ACHN (cell line): Measurements from ENCODE around the gene NOTCH1.

Source experiments
- DNase-seq: peaks from one replicate; pipeline ENCODE4 v3.0.0-alpha.2; 2015
- in situ Hi-C: cut with HindIII; loops from 2 replicates; pipeline ENCODE4 v1.10.0; 2017; ENCODE audit warnings: low sequenced_read_pairs, low pct_ligation_motif_present, low pct_unique_long_range_greater_than_20kb

NOTCH1 gene

GRCh38 chr9:136528716-136529341, 17.0 kb downstream of the NOTCH1 start:
- in situ Hi-C loops = no loop called here
- no peak for DNase-seq

DNA sequence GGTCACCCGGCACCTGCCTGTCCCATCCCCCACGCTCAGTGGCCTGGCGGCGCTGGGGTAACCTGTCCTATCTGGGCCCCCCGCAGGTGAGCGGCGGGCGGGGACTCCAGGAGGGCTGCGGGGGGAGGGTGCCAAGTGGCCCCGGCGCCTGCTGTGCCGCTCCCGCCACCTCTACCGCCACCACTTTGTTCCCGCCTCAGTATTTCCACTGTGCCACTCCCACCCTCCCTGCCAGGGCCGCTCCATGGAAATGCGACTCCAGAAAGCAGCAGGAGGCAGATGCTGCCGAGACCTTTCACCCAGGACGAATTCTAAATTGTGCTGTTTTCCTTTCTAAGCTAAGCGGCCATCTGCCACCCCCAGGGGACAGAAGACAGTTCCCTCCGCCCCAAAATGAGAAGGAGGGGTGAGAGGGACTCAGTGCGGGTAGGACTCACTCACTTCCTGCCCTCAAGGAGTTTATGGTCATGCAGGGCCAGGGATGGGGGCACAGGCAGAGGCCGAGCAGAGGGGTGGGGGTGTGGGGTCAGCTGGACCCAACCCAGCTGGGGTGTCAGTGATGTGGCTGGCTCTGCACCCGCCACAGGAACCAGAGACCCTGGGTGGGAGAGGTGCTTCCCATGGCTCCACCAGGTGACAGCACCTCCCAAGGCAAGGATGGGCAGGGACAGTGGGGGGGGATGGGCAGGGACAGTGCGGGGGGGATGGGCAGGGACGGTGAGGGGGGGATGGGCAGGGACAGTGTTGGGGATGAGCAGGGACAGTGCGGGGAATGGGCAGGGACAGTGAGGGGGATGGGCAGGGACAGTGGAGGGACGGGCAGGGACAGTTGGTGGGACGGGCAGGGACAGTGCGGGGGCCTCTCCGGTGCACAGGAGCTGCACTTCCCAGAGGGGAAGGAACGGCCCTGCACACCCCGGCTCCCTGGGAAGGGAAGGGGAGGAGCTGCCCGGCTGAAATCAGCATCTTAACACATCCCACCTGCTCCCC, 17.8 kb downstream of the NOTCH1 start:
- in situ Hi-C loops = no loop called here
- no peak for DNase-seq

DNA sequence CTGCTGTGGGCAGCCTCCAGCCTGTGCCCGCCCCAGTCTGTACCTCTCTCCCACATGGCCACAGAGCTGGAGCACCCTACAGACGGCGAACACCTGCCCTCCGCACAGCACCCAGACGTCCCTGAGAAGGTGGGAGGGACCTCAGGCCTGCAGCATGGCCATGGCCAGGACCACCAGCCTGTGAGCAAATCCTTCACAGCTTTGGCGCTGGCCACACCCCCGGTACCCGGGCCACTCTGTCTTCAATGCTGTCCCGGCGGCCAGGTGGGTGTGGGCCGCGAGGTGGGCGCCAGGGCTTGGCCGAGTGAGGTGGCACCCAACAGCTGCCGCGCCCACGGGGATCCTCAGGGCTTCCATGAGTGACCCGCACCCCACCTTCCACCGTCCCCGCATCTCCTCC, 18.7 kb downstream of the NOTCH1 start:
- in situ Hi-C loops = no loop called here
- no peak for DNase-seq

- no peak for DNase-seq
- in situ Hi-C loops = no loop called here
Observed at GRCh38 chr9:136526625-136527066, 19.2 kb downstream of the NOTCH1 start.

GRCh38 chr9:136525841-136526499, 19.9 kb downstream of the NOTCH1 start:
- no peak for DNase-seq
- in situ Hi-C loops = no loop called here

DNA sequence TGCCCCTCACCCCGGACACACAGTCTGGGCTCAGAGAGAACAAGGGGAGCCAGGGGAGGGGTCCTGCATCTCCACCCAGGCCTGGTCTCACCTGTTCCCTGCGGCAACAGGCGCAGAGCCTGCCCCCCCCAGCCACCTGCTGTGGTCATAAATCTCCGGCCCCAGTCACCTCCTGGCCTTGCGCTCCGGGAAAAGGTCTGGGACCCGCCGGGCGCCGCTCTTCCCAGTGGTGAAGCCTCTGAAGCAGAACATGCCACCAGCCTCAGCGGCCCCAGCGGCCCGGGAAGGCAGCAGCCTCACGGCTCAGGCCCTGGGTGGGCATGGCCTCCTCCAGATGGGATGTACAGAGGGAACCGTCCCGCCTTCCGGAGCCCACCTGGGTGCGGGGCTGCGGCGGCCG, 20.6 kb downstream of the NOTCH1 start:
- no peak for DNase-seq
- in situ Hi-C loops = no loop called here

- in situ Hi-C loops = no loop called here
- no peak for DNase-seq
Observed at GRCh38 chr9:136522314-136523237, 23.3 kb downstream of the NOTCH1 start.

DNA sequence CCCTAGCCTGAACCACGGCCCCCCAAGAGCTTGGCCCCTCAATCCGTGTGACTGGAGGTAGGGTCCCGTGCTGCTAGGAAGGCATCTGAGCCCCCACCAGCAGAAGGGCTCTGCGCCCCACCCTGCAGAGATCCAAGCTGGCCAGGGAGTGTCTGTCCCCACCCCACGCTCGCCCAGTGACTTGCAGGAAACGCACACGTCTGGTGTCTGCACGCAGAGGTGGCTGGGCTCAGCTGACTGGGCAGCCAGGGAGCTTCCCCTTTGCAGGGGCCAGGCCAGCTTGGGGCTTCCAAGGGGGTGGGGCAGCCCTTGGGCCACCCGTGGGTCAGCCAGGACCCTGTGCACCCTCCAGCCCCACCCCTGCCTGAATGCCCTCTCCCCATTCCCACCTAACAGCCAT, 24.3 kb downstream of the NOTCH1 start:
- no peak for DNase-seq
- in situ Hi-C loops = no loop called here

- in situ Hi-C loops = no loop called here
- DNase-seq = peak; percentile 78
Observed at GRCh38 chr9:136520053-136520540, 25.8 kb downstream of the NOTCH1 start.

- no peak for DNase-seq
- in situ Hi-C loops = no loop called here
Observed at GRCh38 chr9:136519263-136520052, 26.4 kb downstream of the NOTCH1 start.

DNA sequence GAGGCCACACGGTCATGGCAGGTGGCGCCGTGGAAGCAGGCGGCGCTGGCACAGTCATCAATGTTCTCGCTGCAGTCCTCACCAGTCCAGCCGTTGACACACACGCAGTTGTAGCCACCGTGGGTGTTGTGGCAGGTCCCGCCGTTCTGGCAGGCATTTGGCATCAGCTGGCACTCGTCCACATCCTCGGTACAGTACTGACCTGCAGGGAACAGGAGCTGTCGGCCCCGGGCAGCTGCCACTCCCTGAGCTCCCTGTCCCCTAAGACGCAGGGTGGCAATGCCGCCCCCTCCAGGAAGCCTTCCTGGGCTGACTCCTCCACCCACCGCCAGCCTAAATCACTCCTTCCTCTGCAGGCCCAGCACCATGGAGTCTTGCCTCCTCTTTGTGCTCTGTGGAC, 27.2 kb downstream of the NOTCH1 start:
- in situ Hi-C loops = no loop called here
- no peak for DNase-seq

DNA sequence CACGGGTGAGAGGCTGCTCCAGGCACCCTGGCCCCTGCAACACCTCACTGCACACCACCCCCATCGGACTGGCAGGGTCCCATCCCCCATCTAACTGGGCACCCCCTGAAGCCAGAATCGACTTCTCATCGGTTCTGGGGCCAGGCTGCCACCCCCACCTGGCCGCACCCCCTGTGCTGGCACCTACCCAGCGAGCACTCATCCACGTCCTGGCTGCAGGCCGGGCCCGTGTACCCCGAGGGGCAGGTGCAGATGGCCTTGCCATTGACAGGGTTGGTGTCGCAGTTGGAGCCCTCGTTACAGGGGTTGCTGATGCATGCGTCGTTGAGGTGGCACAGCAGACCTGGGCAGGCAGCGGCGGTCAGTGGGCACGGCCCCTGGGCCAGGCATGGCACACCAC, 27.9 kb downstream of the NOTCH1 start:
- in situ Hi-C loops = no loop called here
- no peak for DNase-seq

GRCh38 chr9:136517012-136517743, 28.7 kb downstream of the NOTCH1 start:
- in situ Hi-C loops = no loop called here
- DNase-seq = no peak

GRCh38 chr9:136516191-136516654, 29.6 kb downstream of the NOTCH1 start:
- in situ Hi-C loops = no loop called here
- no peak for DNase-seq

- no peak for DNase-seq
- in situ Hi-C loops = no loop called here
Observed at GRCh38 chr9:136515276-136515675, 30.6 kb downstream of the NOTCH1 start.

- in situ Hi-C loops = no loop called here
Observed at GRCh38 chr9:136514022-136514714, 31.7 kb downstream of the NOTCH1 start.

More at GRCh38 chr9:136514022-136514714, 31.7 kb downstream of the NOTCH1 start:
- no peak for DNase-seq
